ENCODE measurements around the gene HK2. TPM values are rescaled to one million over a fixed set of nuclear protein-coding genes. Genes with fewer than 3 reads are reported as not detected.

HK2 gene
- total and polyA plus RNA-seq, 2 of the 4 experiments (the other 2 are of a cell fraction), result 17.4 to 20.9 TPM

GRCh38 chr2:74822771-74823566, 11.0 kb upstream of the HK2 start:
- WGBS, 2 experiments (ENCODE audit: extremely low coverage in 2 of 2, insufficient read length in 1 of 2), result no CpG with 5 or more reads among the region's 3 CpGs
- no TSS peak for BruUV-seq (replicated peaks)
- Histone ChIP-seq H3K9me3 (ENCODE audit: control insufficient read depth, insufficient read depth, low read length) (no peaks in the 10 kb centered on the region), H3K4ac (ENCODE audit: low read depth, low read length) (no peak overlapping the region), H2BK20ac (ENCODE audit: low read depth, low read length) (no peak overlapping the region), H3K18ac (ENCODE audit: low read depth, low read length) (no peak overlapping the region), H4K8ac (ENCODE audit: low read depth in 2 of 2, low read length in 2 of 2) (no peak overlapping the region), H3K23ac (ENCODE audit: low read depth, low read length) (peak overlapping the region; percentile 31; the same call in 1 of the 2 replicates), H3K9me1 (ENCODE audit: insufficient read depth, low read length) (no peaks in the 10 kb centered on the region), H3K9ac (ENCODE audit: low read depth, low read length) (no peak overlapping the region), H3K27ac (ENCODE audit: insufficient read depth, low read length) (no peak overlapping the region), H4K20me1 (ENCODE audit: insufficient read depth, low read length) (no peaks in the 10 kb centered on the region), H3K56ac (ENCODE audit: extremely low read depth, insufficient read depth, low read length) (no peak overlapping the region), H2AK5ac (ENCODE audit: low read depth, low read length) (no peak overlapping the region), H2BK15ac (ENCODE audit: low read depth, low read length) (no peak overlapping the region), H3K36me3 (ENCODE audit: control insufficient read depth, insufficient read depth, low read length) (no peaks in the 10 kb centered on the region), H2BK5ac (ENCODE audit: low read depth, low read length, poor library complexity, severe bottlenecking) (no peak overlapping the region), H2AK9ac (replicated peaks; ENCODE audit: low read depth, low read length, poor library complexity) (no peak overlapping the region), H3K4me3 (ENCODE audit: insufficient read depth, low read depth, low read length) (no peak overlapping the region), H3K79me1 (ENCODE audit: low read depth in 1 of 2, low read length in 2 of 2) (no peaks in the 10 kb centered on the region), H3K14ac (replicated peaks; ENCODE audit: low read depth, low read length) (no peak overlapping the region), H2AFZ (replicated peaks; ENCODE audit: low read length, poor library complexity) (no peak overlapping the region), H3K4me2 (ENCODE audit: low read depth, low read length) (no peak overlapping the region), H3K27me3 (ENCODE audit: control insufficient read depth, insufficient read depth, low read length) (peaks cover 6% of the 10 kb centered on the region), H2BK120ac (ENCODE audit: low read depth, low read length) (no peak overlapping the region), H3K4me1 (ENCODE audit: control insufficient read depth, insufficient read depth, low read length) (no peaks in the 10 kb centered on the region), H4K5ac (ENCODE audit: low read depth, low read length) (no peak overlapping the region), H4K91ac (ENCODE audit: insufficient read depth, low read depth, low read length) (no peak overlapping the region)
- dilution Hi-C loops (cut with HindIII; ENCODE audit: low sequenced_read_pairs, unreplicated experiment) (no loop called here), intact Hi-C loops (cut with micrococcal nuclease) (no loop called here), in situ Hi-C loops (cut with MboI; ENCODE audit: low sequenced_read_pairs) (no loop called here)
- ATAC-seq (ENCODE audit: low read depth), result no peak
- TF ChIP-seq MXI1 (IDR thresholded peaks at IDR 0.05; ENCODE audit: borderline replicate concordance, low read depth, low read length) (no peak), NFE2L2 (IDR thresholded peaks at IDR 0.05; ENCODE audit: low read depth, low read length) (no peak), RCOR1 (IDR thresholded peaks at IDR 0.05; ENCODE audit: insufficient replicate concordance, low read length) (no peak), BHLHE40 (IDR thresholded peaks at IDR 0.05; ENCODE audit: low read depth, low read length) (no peak), CEBPB (IDR thresholded peaks at IDR 0.05; ENCODE audit: low read depth, low read length) (no peak), POLR2A (IDR thresholded peaks at IDR 0.05; ENCODE audit: low read depth, low read length) (no peak), SMC3 (IDR thresholded peaks at IDR 0.05; ENCODE audit: low read depth, low read length) (no peak), USF2 (IDR thresholded peaks at IDR 0.05; ENCODE audit: low read depth, low read length) (no peak), CHD1 (IDR thresholded peaks at IDR 0.05; ENCODE audit: low read depth, low read length) (no peak)
- ChIA-PET POLR2A (ENCODE audit: unreplicated experiment) (no interaction called here), CTCF (no interaction called here)
- no peak for DNase-seq

Data from IMR-90 (cell line).